HCT116 (cell line): ENCODE data around the gene CENPE. TPM values are rescaled to one million over a fixed set of nuclear protein-coding genes. Genes with fewer than 3 reads are reported as not detected.
A peak's percentile ranks its signal among the peaks of the same experiment; 100 is the strongest.

Experiments
- ATAC-seq: fragments of 200-7000 bp; cut with Tn5 transposase; 2 replicates; pipeline ENCODE4 v1.9.1; 2020; ENCODE audit warnings: mild to moderate bottlenecking, moderate library complexity
- BruUV-seq: library from RNA; stranded (reverse); fragments of 400-500 nt; replicated peaks from 2 replicates; lab custom pipeline; 2021; lab: Mats Ljungman, UMichigan
- CTCF ChIA-PET: fragments of 300-600 bp; sonication (Branson Sonifier 250); formaldehyde crosslinking; loops from one replicate; lab custom pipeline; 2021; ENCODE audit warnings: antibody characterized with exemption; lab: Charles Lee
- POLR2A ChIA-PET: fragments of 300-600, 350-600 bp; sonication (Branson Sonifier 250); formaldehyde crosslinking; loops from one replicate; lab custom pipeline; 2021; ENCODE audit warnings: antibody characterized with exemption; lab: Charles Lee
- RAD21 ChIA-PET, 2 experiments: fragments of 300-600 bp; sonication (Branson Sonifier 250); formaldehyde crosslinking; loops; one replicate each; lab custom pipeline; 2023; ENCODE audit warnings: low total read pairs in 2 of 2; ENCODE audit not compliant: uncharacterized antibody in 2 of 2, unreplicated experiment in 2 of 2, low non-redundant PET in 1 of 2; lab: Charles Lee
- DNase-seq: peaks from one replicate; pipeline ENCODE4 v3.0.0-alpha.2; 2010; ENCODE audit warnings: low read depth, low spot score
- H2AFZ ChIP-seq: fragments of 200-600 bp; shearing (Covaris generic), sonication (generic); 2 replicates; pipeline ENCODE4 v1.6.1; 2017; ENCODE audit warnings: low read depth, mixed run types, mixed read lengths, antibody characterized with exemption, low read length; ENCODE audit not compliant: poor library complexity, severe bottlenecking
- H3K27ac ChIP-seq: 2 replicates; pipeline ENCODE4 v1.5.1; 2012; ENCODE audit warnings: low read depth, low read length
- H3K27me3 ChIP-seq: fragments of 200-600 bp; sonication (generic); 2 replicates; pipeline ENCODE4 v1.6.1; 2016; ENCODE audit warnings: mixed run types, low read length, mixed read lengths; ENCODE audit not compliant: insufficient read depth
- H3K36me3 ChIP-seq, 2 experiments: fragments of 200-500 bp in 1 of 2; fragments of 200-600 bp in 1 of 2; sonication (Bioruptor generic) in 1 of 2; sonication (generic) in 1 of 2; 2 replicates each; pipeline versions ENCODE4 v1.5.1 to v1.6.1; 2014 to 2016; ENCODE audit warnings: low read length in 2 of 2, inconsistent platforms in 1 of 2, mixed read lengths in 1 of 2, mixed run types in 1 of 2; ENCODE audit not compliant: insufficient read depth in 2 of 2, control insufficient read depth in 1 of 2
- H3K4me1 ChIP-seq, 2 experiments: fragments of 200-600 bp in 1 of 2; sonication (generic) in 1 of 2; 2 replicates each; pipeline versions ENCODE4 v1.5.1 to v1.6.1; 2012 to 2017; ENCODE audit warnings: low read length in 2 of 2, inconsistent platforms in 1 of 2, mild to moderate bottlenecking in 1 of 2, mixed read lengths in 1 of 2, mixed run types in 1 of 2, moderate library complexity in 1 of 2; ENCODE audit not compliant: insufficient read depth in 2 of 2, control insufficient read depth in 1 of 2
- H3K4me2 ChIP-seq: fragments of 200-600 bp; sonication (generic); 2 replicates; pipeline ENCODE4 v1.6.1; 2017; ENCODE audit warnings: mixed run types, low read length, mixed read lengths
- H3K4me3 ChIP-seq, 2 experiments: fragments of 200-600 bp in 1 of 2; sonication (generic) in 1 of 2; replicated peaks in 1 of 2; 2 replicates each; pipeline ENCODE4 v1.5.1; 2011 to 2016; ENCODE audit warnings: low read length in 2 of 2, control low read depth in 1 of 2, low read depth in 1 of 2, mild to moderate bottlenecking in 1 of 2, mixed read lengths in 1 of 2, mixed run types in 1 of 2
- H3K79me2 ChIP-seq: fragments of 200-600 bp; sonication (generic); 2 replicates; pipeline ENCODE4 v1.6.1; 2017; ENCODE audit warnings: mild to moderate bottlenecking, mixed run types, low read length, moderate library complexity, mixed read lengths; ENCODE audit not compliant: insufficient read depth
- H3K9ac ChIP-seq: fragments of 200-600 bp; sonication (generic); 2 replicates; pipeline ENCODE4 v1.6.1; 2016; ENCODE audit warnings: low read length, mixed read lengths
- H3K9me2 ChIP-seq: fragments of 200-600 bp; sonication (generic), shearing (Covaris generic); 2 replicates; pipeline ENCODE4 v1.6.1; 2017; ENCODE audit warnings: mixed run types, mild to moderate bottlenecking, moderate library complexity; ENCODE audit not compliant: insufficient read depth
- H3K9me3 ChIP-seq, 2 experiments: fragments of 200-500 bp in 1 of 2; fragments of 200-600 bp in 1 of 2; sonication (Bioruptor generic) in 1 of 2; sonication (generic) in 1 of 2; 2 replicates each; pipeline ENCODE4 v1.6.1; 2014 to 2017; ENCODE audit warnings: low read length in 2 of 2, mixed read lengths in 2 of 2, inconsistent platforms in 1 of 2, low read depth in 1 of 2, mild to moderate bottlenecking in 1 of 2, mixed run types in 1 of 2, moderate library complexity in 1 of 2; ENCODE audit not compliant: control insufficient read depth in 1 of 2, insufficient read depth in 1 of 2
- H4K20me1 ChIP-seq: fragments of 200-600 bp; sonication (generic), shearing (Covaris generic); 2 replicates; pipeline ENCODE4 v1.6.1; 2017; ENCODE audit warnings: mixed run types, mild to moderate bottlenecking, moderate library complexity; ENCODE audit not compliant: insufficient read depth
- CEBPB ChIP-seq: IDR thresholded peaks from 2 replicates; pipeline ENCODE4 v1.6.1; 2012; ENCODE audit warnings: low read depth
- ELF1 ChIP-seq: IDR thresholded peaks from 2 replicates; pipeline ENCODE4 v1.6.1; 2012; ENCODE audit warnings: low read depth, borderline replicate concordance
- JUND ChIP-seq: IDR thresholded peaks from 2 replicates; pipeline ENCODE4 v1.6.1; 2012
- POLR2AphosphoS5 ChIP-seq: IDR thresholded peaks from 2 replicates; pipeline ENCODE4 v1.6.1; 2011; ENCODE audit warnings: mild to moderate bottlenecking, low read depth, low read length, moderate library complexity
- TCF7L2 ChIP-seq: IDR thresholded peaks from 2 replicates; pipeline ENCODE4 v1.7.0; 2011; ENCODE audit warnings: borderline replicate concordance, inconsistent platforms; ENCODE audit not compliant: insufficient read depth, insufficient read length; ENCODE audit errors: extremely low read depth
- intact Hi-C: fragments of 100-400 bp; cut with micrococcal nuclease; formaldehyde crosslinking; loops from 2 replicates; pipeline ENCODE4 v1.10.0; 2022
- total RNA-seq: library from RNA; stranded (reverse); gene quantifications from one replicate; pipeline ENCODE4 v1.2.1, GENCODE V29; 2021; ENCODE audit not compliant: unreplicated experiment
- TF ChIP-seq, protein P1 (sequence below): IDR thresholded peaks from 2 replicates; pipeline ENCODE4 v1.6.1; 2011; ENCODE audit warnings: mild to moderate bottlenecking, low read length, moderate library complexity; ENCODE audit not compliant: insufficient replicate concordance; ENCODE audit errors: extremely low read depth
- TF ChIP-seq, protein P2 (sequence below): IDR thresholded peaks from 2 replicates; pipeline ENCODE4 v1.6.1; 2012
- TF ChIP-seq, protein P3 (sequence below), 3 experiments: fragments of 200-600 bp in 1 of 3; sonication (generic) in 1 of 3; IDR thresholded peaks in 2 of 3; conservative IDR thresholded peaks in 1 of 3; 2 replicates each; pipeline ENCODE4 v1.5.1; 2012 to 2017; ENCODE audit warnings: low read depth in 2 of 3, low read length in 2 of 3, antibody characterized with exemption in 1 of 3, borderline replicate concordance in 1 of 3, control low read depth in 1 of 3, mild to moderate bottlenecking in 1 of 3, mixed read lengths in 1 of 3, mixed run types in 1 of 3, moderate library complexity in 1 of 3; ENCODE audit not compliant: insufficient read depth in 1 of 3

The CENPE gene
- total RNA-seq, 1 experiment from 2014 or later: 31.3 TPM

DNA sequence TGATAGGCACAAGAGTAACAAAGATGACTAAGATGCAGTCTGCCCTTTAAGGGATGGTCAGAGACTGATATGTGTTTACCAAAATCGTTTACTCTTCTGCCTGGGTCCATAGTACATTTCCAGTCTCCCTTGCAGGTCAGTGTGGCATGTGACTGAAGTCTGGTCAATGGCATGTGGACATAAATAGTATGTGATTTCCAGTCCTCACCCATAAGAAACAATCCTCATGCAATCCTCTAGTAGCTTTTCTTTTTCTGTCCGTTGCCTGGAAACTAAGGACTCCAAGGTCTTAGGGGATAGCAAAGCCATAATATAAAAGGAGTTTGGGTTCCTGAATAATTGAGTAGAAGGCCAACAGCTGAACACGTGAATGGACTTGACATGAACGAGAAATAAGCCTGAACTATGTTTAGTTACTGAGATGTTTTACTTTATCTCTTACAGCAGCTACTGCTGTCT is 122.7 kb downstream of the CENPE start:
- H4K20me1 ChIP-seq: no peaks in the 10 kb centered on the region
- H3K27me3 ChIP-seq: no peaks in the 10 kb centered on the region
- peak overlapping the region; percentile 88 for H3K4me2 ChIP-seq
- H3K9me3 ChIP-seq: no peaks in the 10 kb centered on the region
- peak overlapping the region; percentile 65 to 68 for H3K4me3 ChIP-seq
- CTCF ChIA-PET: interaction anchor here (0.8 kb wide), 1 partner anchor 10 kb away, joined by 3 read pairs; no protein-coding TSS in a partner anchor
- peak overlapping the region; percentile 85 for H3K27ac ChIP-seq
- intact Hi-C loops: no loop called here
- H3K36me3 ChIP-seq: peaks cover 0 to 4% of the 10 kb centered on the region in 2 experiments; a peak in 1 of 4 replicates
- no peaks in the 10 kb centered on the region for H3K9me2 ChIP-seq
- TF ChIP-seq POLR2AphosphoS5 (no peak), JUND (no peak), TCF7L2 (no peak), ELF1 (no peak), CEBPB (no peak)
- TF ChIP-seq, protein P1, sequence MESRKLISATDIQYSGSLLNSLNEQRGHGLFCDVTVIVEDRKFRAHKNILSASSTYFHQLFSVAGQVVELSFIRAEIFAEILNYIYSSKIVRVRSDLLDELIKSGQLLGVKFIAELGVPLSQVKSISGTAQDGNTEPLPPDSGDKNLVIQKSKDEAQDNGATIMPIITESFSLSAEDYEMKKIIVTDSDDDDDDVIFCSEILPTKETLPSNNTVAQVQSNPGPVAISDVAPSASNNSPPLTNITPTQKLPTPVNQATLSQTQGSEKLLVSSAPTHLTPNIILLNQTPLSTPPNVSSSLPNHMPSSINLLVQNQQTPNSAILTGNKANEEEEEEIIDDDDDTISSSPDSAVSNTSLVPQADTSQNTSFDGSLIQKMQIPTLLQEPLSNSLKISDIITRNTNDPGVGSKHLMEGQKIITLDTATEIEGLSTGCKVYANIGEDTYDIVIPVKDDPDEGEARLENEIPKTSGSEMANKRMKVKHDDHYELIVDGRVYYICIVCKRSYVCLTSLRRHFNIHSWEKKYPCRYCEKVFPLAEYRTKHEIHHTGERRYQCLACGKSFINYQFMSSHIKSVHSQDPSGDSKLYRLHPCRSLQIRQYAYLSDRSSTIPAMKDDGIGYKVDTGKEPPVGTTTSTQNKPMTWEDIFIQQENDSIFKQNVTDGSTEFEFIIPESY: no peak
- TF ChIP-seq, protein P2, sequence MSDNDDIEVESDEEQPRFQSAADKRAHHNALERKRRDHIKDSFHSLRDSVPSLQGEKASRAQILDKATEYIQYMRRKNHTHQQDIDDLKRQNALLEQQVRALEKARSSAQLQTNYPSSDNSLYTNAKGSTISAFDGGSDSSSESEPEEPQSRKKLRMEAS: no peak; the same call in 1 of the 2 replicates
- TF ChIP-seq, protein P3, sequence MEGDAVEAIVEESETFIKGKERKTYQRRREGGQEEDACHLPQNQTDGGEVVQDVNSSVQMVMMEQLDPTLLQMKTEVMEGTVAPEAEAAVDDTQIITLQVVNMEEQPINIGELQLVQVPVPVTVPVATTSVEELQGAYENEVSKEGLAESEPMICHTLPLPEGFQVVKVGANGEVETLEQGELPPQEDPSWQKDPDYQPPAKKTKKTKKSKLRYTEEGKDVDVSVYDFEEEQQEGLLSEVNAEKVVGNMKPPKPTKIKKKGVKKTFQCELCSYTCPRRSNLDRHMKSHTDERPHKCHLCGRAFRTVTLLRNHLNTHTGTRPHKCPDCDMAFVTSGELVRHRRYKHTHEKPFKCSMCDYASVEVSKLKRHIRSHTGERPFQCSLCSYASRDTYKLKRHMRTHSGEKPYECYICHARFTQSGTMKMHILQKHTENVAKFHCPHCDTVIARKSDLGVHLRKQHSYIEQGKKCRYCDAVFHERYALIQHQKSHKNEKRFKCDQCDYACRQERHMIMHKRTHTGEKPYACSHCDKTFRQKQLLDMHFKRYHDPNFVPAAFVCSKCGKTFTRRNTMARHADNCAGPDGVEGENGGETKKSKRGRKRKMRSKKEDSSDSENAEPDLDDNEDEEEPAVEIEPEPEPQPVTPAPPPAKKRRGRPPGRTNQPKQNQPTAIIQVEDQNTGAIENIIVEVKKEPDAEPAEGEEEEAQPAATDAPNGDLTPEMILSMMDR (IDR thresholded peaks at IDR 0.05 in 2 of 3, conservative IDR thresholded peaks at IDR 0.05 in 1 of 3; ENCODE audit: borderline replicate concordance in 1 of 3, insufficient read depth in 1 of 3, low read depth in 2 of 3, low read length in 2 of 3): no peak
- peak overlapping the region; percentile 90 for H2AFZ ChIP-seq
- DNase-seq (peak; percentile 1), ATAC-seq (peak; percentile 8)
- peak overlapping the region; percentile 88 for H3K9ac ChIP-seq
- POLR2A ChIA-PET: interaction anchor here (1.3 kb wide), 1 partner anchor 11 kb away, joined by 4 read pairs; no protein-coding TSS in a partner anchor
- RAD21 ChIA-PET: no interaction called here
- H3K79me2 ChIP-seq: peaks cover 44% of the 10 kb centered on the region
- TSS peak; percentile 66 for BruUV-seq
- peaks cover 8 to 25% of the 10 kb centered on the region in 2 experiments; a peak in 3 of 4 replicates for H3K4me1 ChIP-seq
